NT2/D1 (cell line): ENCODE data around the gene STAC.

Experiments used
- DNase-seq: peaks from one replicate; pipeline ENCODE4 v3.0.0-alpha.2; 2011; ENCODE audit warnings: low read depth, low spot score
- H3K27me3 ChIP-seq: 2 replicates; pipeline ENCODE4 v1.6.0; 2011; ENCODE audit warnings: mild to moderate bottlenecking; ENCODE audit not compliant: insufficient read length, insufficient read depth
- H3K36me3 ChIP-seq: 2 replicates; pipeline ENCODE4 v1.6.1; 2011; ENCODE audit warnings: mild to moderate bottlenecking, low read length, mixed read lengths; ENCODE audit not compliant: insufficient read depth, insufficient read length
- H3K4me1 ChIP-seq: 2 replicates; pipeline ENCODE4 v1.5.1; 2011; ENCODE audit not compliant: insufficient read depth, insufficient read length
- H3K4me3 ChIP-seq: 2 replicates; pipeline ENCODE4 v1.5.1; 2011; ENCODE audit warnings: low read depth; ENCODE audit not compliant: insufficient read length
- H3K9ac ChIP-seq: 2 replicates; pipeline ENCODE4 v1.6.0; 2011; ENCODE audit warnings: low read depth; ENCODE audit not compliant: insufficient read length
- H3K9me3 ChIP-seq: 2 replicates; pipeline ENCODE4 v1.5.1; 2011; ENCODE audit warnings: mild to moderate bottlenecking, low read length; ENCODE audit not compliant: insufficient read depth
- SUZ12 ChIP-seq: IDR thresholded peaks from 2 replicates; pipeline ENCODE4 v1.6.1; 2011; ENCODE audit not compliant: insufficient read length, insufficient read depth; ENCODE audit errors: extremely low read depth
- YY1 ChIP-seq: IDR thresholded peaks from 2 replicates; pipeline ENCODE4 v1.6.1; 2011; ENCODE audit not compliant: insufficient read length, insufficient read depth
- ZNF274 ChIP-seq: IDR thresholded peaks from 2 replicates; pipeline ENCODE4 v1.6.1; 2011; ENCODE audit warnings: mild to moderate bottlenecking, low read depth, low read length

STAC gene

GRCh38 chr3:36521007-36521379 is 140.7 kb downstream of the STAC start:
- H3K4me3 ChIP-seq, result no peak overlapping the region
- no peaks in the 10 kb centered on the region for H3K36me3 ChIP-seq
- no peaks in the 10 kb centered on the region for H3K27me3 ChIP-seq
- H3K9ac ChIP-seq, result no peak overlapping the region
- TF ChIP-seq SUZ12 (no peak), YY1 (no peak), ZNF274 (no peak)
- H3K4me1 ChIP-seq, result no peaks in the 10 kb centered on the region
- DNase-seq, result no peak
- no peaks in the 10 kb centered on the region for H3K9me3 ChIP-seq

GRCh38 chr3:36524560-36524959 is 144.3 kb downstream of the STAC start:
- Histone ChIP-seq H3K9ac (no peak overlapping the region), H3K27me3 (no peaks in the 10 kb centered on the region), H3K9me3 (no peaks in the 10 kb centered on the region), H3K4me1 (no peaks in the 10 kb centered on the region), H3K4me3 (no peak overlapping the region), H3K36me3 (no peaks in the 10 kb centered on the region)
- DNase-seq, result no peak
- TF ChIP-seq ZNF274, result no peak
- no peak for TF ChIP-seq YY1
- TF ChIP-seq SUZ12, result no peak

- no peak for TF ChIP-seq YY1
- no peak for TF ChIP-seq SUZ12
- TF ChIP-seq ZNF274, result no peak
- DNase-seq, result no peak
- Histone ChIP-seq H3K4me3 (no peak overlapping the region), H3K9me3 (no peaks in the 10 kb centered on the region), H3K27me3 (no peaks in the 10 kb centered on the region), H3K36me3 (no peaks in the 10 kb centered on the region), H3K4me1 (no peaks in the 10 kb centered on the region), H3K9ac (no peak overlapping the region)
Observed at GRCh38 chr3:36525115-36525801, 145.0 kb downstream of the STAC start.

GRCh38 chr3:36538136-36538749 is 157.9 kb downstream of the STAC start:
- Histone ChIP-seq H3K4me1 (no peaks in the 10 kb centered on the region), H3K9ac (no peak overlapping the region), H3K36me3 (no peaks in the 10 kb centered on the region), H3K9me3 (no peaks in the 10 kb centered on the region), H3K27me3 (no peaks in the 10 kb centered on the region), H3K4me3 (no peak overlapping the region)
- DNase-seq, result no peak
- no peak for TF ChIP-seq YY1
- no peak for TF ChIP-seq SUZ12
- no peak for TF ChIP-seq ZNF274

- Histone ChIP-seq H3K9ac (no peak overlapping the region), H3K4me1 (no peaks in the 10 kb centered on the region), H3K36me3 (no peaks in the 10 kb centered on the region), H3K9me3 (no peaks in the 10 kb centered on the region), H3K27me3 (no peaks in the 10 kb centered on the region), H3K4me3 (no peak overlapping the region)
- TF ChIP-seq SUZ12 (no peak), ZNF274 (no peak), YY1 (no peak)
- peak; percentile 48 for DNase-seq
Observed at GRCh38 chr3:36540888-36541518, 160.7 kb downstream of the STAC start.

GRCh38 chr3:36542186-36542585 is 161.9 kb downstream of the STAC start:
- H3K36me3 ChIP-seq, result no peaks in the 10 kb centered on the region
- no peaks in the 10 kb centered on the region for H3K9me3 ChIP-seq
- no peak overlapping the region for H3K9ac ChIP-seq
- H3K4me3 ChIP-seq, result no peak overlapping the region
- DNase-seq, result no peak
- H3K4me1 ChIP-seq, result no peaks in the 10 kb centered on the region
- H3K27me3 ChIP-seq, result no peaks in the 10 kb centered on the region
- TF ChIP-seq SUZ12 (no peak), YY1 (no peak)

GRCh38 chr3:36543276-36543997 is 163.1 kb downstream of the STAC start:
- Histone ChIP-seq H3K36me3 (no peaks in the 10 kb centered on the region), H3K4me3 (no peak overlapping the region), H3K27me3 (no peaks in the 10 kb centered on the region), H3K4me1 (no peaks in the 10 kb centered on the region), H3K9me3 (peaks cover 7% of the 10 kb centered on the region; the same call in 1 of the 2 replicates), H3K9ac (no peak overlapping the region)
- TF ChIP-seq YY1 (no peak), SUZ12 (no peak), ZNF274 (no peak)
- no peak for DNase-seq
